ENCODE results near the gene HDAC4. TPM values are rescaled to one million over a fixed set of nuclear protein-coding genes. Genes with fewer than 3 reads are reported as not detected.

Gene HDAC4
- total RNA-seq, 1 donor from 2014 or later = 11.8 TPM

DNA sequence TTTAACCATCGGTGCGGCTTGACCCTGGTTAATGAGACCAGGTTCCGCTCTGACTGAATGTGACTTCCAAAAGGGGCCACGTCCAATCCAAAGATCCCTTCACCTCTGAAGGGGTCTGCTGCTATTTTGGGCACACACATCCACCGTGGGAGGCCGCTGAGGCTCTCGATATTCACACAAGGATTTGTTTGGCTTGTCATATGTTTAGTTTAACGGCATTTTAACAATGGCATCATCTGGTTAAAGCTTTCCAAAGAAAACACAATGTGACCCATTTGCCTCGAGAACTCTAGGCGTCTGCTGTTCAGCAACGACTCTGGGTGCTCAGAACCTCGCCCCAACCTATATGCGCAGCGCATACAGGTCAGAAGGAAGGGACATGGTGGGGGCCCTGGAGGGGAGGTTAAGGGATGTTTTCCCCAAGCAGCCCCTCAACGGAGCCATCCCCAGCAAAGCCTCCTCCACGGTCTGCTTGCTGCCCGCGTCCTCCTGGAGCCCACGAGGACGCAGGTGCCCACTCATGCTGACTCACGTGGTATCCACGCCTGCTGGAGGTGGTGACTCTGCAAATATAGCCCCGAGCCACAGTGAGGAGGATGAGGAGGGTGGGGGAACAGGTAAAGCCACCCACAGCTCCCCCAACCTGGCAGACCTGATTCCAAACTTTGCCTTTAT, 260.3 kb downstream of the HDAC4 start:
- H3K4me2 ChIP-seq (ENCODE audit: low read length) = no peak overlapping the region
- Mint-ChIP-seq H3K36me3 (ENCODE audit: low read depth, unreplicated experiment) (peaks cover 13% of the 10 kb centered on the region), H3K27me3 (ENCODE audit: low read depth, unreplicated experiment) (peaks cover 4% of the 10 kb centered on the region), H3K4me1 (ENCODE audit: low read depth, unreplicated experiment) (no peaks in the 10 kb centered on the region), H3K9me3 (ENCODE audit: unreplicated experiment) (no peaks in the 10 kb centered on the region), H3K4me3 (ENCODE audit: unreplicated experiment) (no peak overlapping the region), H3K27ac (ENCODE audit: unreplicated experiment) (no peak overlapping the region)
- H3K9me3 ChIP-seq (ENCODE audit: insufficient read depth, low read depth, low read length) = no peaks in the 10 kb centered on the region
- H3K4me3 ChIP-seq (ENCODE audit: insufficient read depth, low read depth, low read length) = no peak overlapping the region
- DNase-seq (ENCODE audit: low read depth) = no peak
- H3K9ac ChIP-seq (ENCODE audit: low read length) = no peak overlapping the region
- peaks cover 6% of the 10 kb centered on the region for H3K4me1 ChIP-seq (ENCODE audit: insufficient read depth, low read length)
- no peaks in the 10 kb centered on the region for H3K36me3 ChIP-seq (ENCODE audit: insufficient read depth, low read length)
- no peaks in the 10 kb centered on the region for H3K79me2 ChIP-seq (ENCODE audit: insufficient read depth, low read length)
- no peak for TF ChIP-seq EZH2 (IDR thresholded peaks at IDR 0.05; ENCODE audit: insufficient read depth, low read length)
- TF ChIP-seq, protein P1, sequence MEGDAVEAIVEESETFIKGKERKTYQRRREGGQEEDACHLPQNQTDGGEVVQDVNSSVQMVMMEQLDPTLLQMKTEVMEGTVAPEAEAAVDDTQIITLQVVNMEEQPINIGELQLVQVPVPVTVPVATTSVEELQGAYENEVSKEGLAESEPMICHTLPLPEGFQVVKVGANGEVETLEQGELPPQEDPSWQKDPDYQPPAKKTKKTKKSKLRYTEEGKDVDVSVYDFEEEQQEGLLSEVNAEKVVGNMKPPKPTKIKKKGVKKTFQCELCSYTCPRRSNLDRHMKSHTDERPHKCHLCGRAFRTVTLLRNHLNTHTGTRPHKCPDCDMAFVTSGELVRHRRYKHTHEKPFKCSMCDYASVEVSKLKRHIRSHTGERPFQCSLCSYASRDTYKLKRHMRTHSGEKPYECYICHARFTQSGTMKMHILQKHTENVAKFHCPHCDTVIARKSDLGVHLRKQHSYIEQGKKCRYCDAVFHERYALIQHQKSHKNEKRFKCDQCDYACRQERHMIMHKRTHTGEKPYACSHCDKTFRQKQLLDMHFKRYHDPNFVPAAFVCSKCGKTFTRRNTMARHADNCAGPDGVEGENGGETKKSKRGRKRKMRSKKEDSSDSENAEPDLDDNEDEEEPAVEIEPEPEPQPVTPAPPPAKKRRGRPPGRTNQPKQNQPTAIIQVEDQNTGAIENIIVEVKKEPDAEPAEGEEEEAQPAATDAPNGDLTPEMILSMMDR (IDR thresholded peaks at IDR 0.05; ENCODE audit: insufficient read depth, low read depth, low read length) = no peak
- H3K27me3 ChIP-seq (ENCODE audit: insufficient read depth, low read length) = no peaks in the 10 kb centered on the region
- no peak overlapping the region for H3K27ac ChIP-seq (ENCODE audit: low read depth, low read length)
- H4K20me1 ChIP-seq (ENCODE audit: insufficient read depth, low read length) = no peaks in the 10 kb centered on the region
- no peak overlapping the region for H2AFZ ChIP-seq (ENCODE audit: low read depth, low read length)
- FAIRE-seq = no peak

DNA sequence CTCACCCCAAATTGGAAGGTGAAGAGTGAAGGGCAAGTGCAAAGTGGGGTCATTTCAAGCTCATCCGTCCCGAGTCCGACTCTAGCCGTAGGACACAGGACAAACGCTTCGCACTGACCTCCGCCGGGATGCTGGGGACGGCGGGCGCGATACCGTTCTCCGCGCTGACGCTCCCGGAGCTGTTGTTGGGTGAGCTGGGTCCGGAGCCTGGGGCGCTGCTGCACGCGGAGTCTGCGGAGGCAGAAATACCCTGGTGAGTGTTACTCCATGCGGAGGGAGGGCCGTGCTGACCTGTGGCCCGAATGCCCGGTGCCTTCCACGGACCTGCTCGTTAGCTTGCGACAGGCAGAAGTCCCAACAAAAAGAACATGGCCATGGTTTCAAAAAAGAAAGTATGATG, 261.3 kb downstream of the HDAC4 start:
- Histone ChIP-seq H4K20me1 (ENCODE audit: insufficient read depth, low read length) (no peaks in the 10 kb centered on the region), H3K4me2 (ENCODE audit: low read length) (no peak overlapping the region), H3K27me3 (ENCODE audit: insufficient read depth, low read length) (no peaks in the 10 kb centered on the region), H3K9me3 (ENCODE audit: insufficient read depth, low read depth, low read length) (no peaks in the 10 kb centered on the region), H2AFZ (ENCODE audit: low read depth, low read length) (no peak overlapping the region), H3K4me3 (ENCODE audit: insufficient read depth, low read depth, low read length) (no peak overlapping the region), H3K27ac (ENCODE audit: low read depth, low read length) (no peak overlapping the region), H3K4me1 (ENCODE audit: insufficient read depth, low read length) (peaks cover 6% of the 10 kb centered on the region), H3K36me3 (ENCODE audit: insufficient read depth, low read length) (no peaks in the 10 kb centered on the region), H3K79me2 (ENCODE audit: insufficient read depth, low read length) (no peaks in the 10 kb centered on the region), H3K9ac (ENCODE audit: low read length) (no peak overlapping the region)
- H3K27ac Mint-ChIP-seq (ENCODE audit: unreplicated experiment) = no peak overlapping the region
- H3K4me3 Mint-ChIP-seq (ENCODE audit: unreplicated experiment) = no peak overlapping the region
- peaks cover 4% of the 10 kb centered on the region for H3K27me3 Mint-ChIP-seq (ENCODE audit: low read depth, unreplicated experiment)
- H3K4me1 Mint-ChIP-seq (ENCODE audit: low read depth, unreplicated experiment) = no peaks in the 10 kb centered on the region
- H3K9me3 Mint-ChIP-seq (ENCODE audit: unreplicated experiment) = no peaks in the 10 kb centered on the region
- DNase-seq (ENCODE audit: low read depth) = no peak
- H3K36me3 Mint-ChIP-seq (ENCODE audit: low read depth, unreplicated experiment) = peaks cover 13% of the 10 kb centered on the region
- TF ChIP-seq, protein P1 (IDR thresholded peaks at IDR 0.05; ENCODE audit: insufficient read depth, low read depth, low read length) = no peak
- TF ChIP-seq EZH2 (IDR thresholded peaks at IDR 0.05; ENCODE audit: insufficient read depth, low read length) = no peak
- FAIRE-seq = no peak

DNA sequence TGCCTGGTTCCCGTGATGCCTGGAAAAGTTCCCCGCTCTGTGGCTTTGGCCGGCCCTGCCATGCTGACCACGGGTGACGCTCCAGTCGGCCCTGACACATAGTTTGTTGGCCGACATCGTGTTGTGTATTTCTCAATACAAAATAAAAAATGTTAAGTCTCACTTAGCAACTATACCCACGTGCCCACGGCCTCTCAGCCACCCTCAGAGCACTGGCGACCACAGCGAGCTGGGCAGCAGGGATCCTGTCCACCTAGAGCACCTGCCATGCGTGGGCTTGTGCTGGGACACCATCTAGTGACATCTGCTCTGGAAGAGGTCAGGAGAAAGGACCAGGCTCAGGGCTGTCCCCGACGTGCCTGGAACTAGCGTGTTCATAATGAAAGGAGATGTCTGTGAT, 261.7 kb downstream of the HDAC4 start:
- Mint-ChIP-seq H3K36me3 (ENCODE audit: low read depth, unreplicated experiment) (peaks cover 15% of the 10 kb centered on the region), H3K27me3 (ENCODE audit: low read depth, unreplicated experiment) (peaks cover 4% of the 10 kb centered on the region), H3K4me1 (ENCODE audit: low read depth, unreplicated experiment) (no peaks in the 10 kb centered on the region), H3K27ac (ENCODE audit: unreplicated experiment) (no peak overlapping the region), H3K4me3 (ENCODE audit: unreplicated experiment) (no peak overlapping the region), H3K9me3 (ENCODE audit: unreplicated experiment) (no peaks in the 10 kb centered on the region)
- H4K20me1 ChIP-seq (ENCODE audit: insufficient read depth, low read length) = no peaks in the 10 kb centered on the region
- H3K9me3 ChIP-seq (ENCODE audit: insufficient read depth, low read depth, low read length) = no peaks in the 10 kb centered on the region
- H3K27ac ChIP-seq (ENCODE audit: low read depth, low read length) = no peak overlapping the region
- FAIRE-seq (no peak), DNase-seq (ENCODE audit: low read depth) (no peak)
- no peaks in the 10 kb centered on the region for H3K36me3 ChIP-seq (ENCODE audit: insufficient read depth, low read length)
- no peak overlapping the region for H3K4me2 ChIP-seq (ENCODE audit: low read length)
- H2AFZ ChIP-seq (ENCODE audit: low read depth, low read length) = no peak overlapping the region
- no peaks in the 10 kb centered on the region for H3K27me3 ChIP-seq (ENCODE audit: insufficient read depth, low read length)
- H3K9ac ChIP-seq (ENCODE audit: low read length) = no peak overlapping the region
- no peaks in the 10 kb centered on the region for H3K79me2 ChIP-seq (ENCODE audit: insufficient read depth, low read length)
- H3K4me3 ChIP-seq (ENCODE audit: insufficient read depth, low read depth, low read length) = no peak overlapping the region
- peaks cover 6% of the 10 kb centered on the region for H3K4me1 ChIP-seq (ENCODE audit: insufficient read depth, low read length)
- TF ChIP-seq, protein P1 (IDR thresholded peaks at IDR 0.05; ENCODE audit: insufficient read depth, low read depth, low read length) = no peak
- no peak for TF ChIP-seq EZH2 (IDR thresholded peaks at IDR 0.05; ENCODE audit: insufficient read depth, low read length)
